Measurements from ENCODE around the gene YEATS2. TPM values are rescaled to one million over a fixed set of nuclear protein-coding genes. Genes with fewer than 3 reads are reported as not detected.

YEATS2 gene
- total RNA-seq, 1 experiment from 2014 or later, result 34.5 TPM

GRCh38 chr3:183845090-183845489 is 147.5 kb downstream of the YEATS2 start:
- Histone ChIP-seq H3K4me3 (ENCODE audit: low read depth, low read length) (no peak overlapping the region), H3K27me3 (replicated peaks; ENCODE audit: control insufficient read depth, insufficient read depth, low read length) (no peaks in the 10 kb centered on the region), H3K4me1 (peaks cover 17% of the 10 kb centered on the region), H3K36me3 (ENCODE audit: control insufficient read depth, insufficient read depth, low read length) (peaks cover 2% of the 10 kb centered on the region; the same call in 1 of the 2 replicates), H3K9me3 (no peaks in the 10 kb centered on the region)
- POLR2A ChIA-PET, result no interaction called here
- intact Hi-C loops (cut with micrococcal nuclease; ENCODE audit: unreplicated experiment), result no loop called here
- H3K27me3 Mint-ChIP-seq (ENCODE audit: insufficient read depth, unreplicated experiment), result no peaks in the 10 kb centered on the region
- CTCF ChIA-PET, result no interaction called here
- peak overlapping the region; percentile 7 for H3K4me3 Mint-ChIP-seq (ENCODE audit: unreplicated experiment)
- TF ChIP-seq, protein P1, sequence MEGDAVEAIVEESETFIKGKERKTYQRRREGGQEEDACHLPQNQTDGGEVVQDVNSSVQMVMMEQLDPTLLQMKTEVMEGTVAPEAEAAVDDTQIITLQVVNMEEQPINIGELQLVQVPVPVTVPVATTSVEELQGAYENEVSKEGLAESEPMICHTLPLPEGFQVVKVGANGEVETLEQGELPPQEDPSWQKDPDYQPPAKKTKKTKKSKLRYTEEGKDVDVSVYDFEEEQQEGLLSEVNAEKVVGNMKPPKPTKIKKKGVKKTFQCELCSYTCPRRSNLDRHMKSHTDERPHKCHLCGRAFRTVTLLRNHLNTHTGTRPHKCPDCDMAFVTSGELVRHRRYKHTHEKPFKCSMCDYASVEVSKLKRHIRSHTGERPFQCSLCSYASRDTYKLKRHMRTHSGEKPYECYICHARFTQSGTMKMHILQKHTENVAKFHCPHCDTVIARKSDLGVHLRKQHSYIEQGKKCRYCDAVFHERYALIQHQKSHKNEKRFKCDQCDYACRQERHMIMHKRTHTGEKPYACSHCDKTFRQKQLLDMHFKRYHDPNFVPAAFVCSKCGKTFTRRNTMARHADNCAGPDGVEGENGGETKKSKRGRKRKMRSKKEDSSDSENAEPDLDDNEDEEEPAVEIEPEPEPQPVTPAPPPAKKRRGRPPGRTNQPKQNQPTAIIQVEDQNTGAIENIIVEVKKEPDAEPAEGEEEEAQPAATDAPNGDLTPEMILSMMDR (IDR thresholded peaks at IDR 0.05; ENCODE audit: insufficient read depth in 1 of 2, low read depth in 1 of 2, low read length in 1 of 2, severe bottlenecking in 1 of 2, unreplicated experiment in 1 of 2), result no peak
- DNase-seq, result no peak
- no peaks in the 10 kb centered on the region for H3K9me3 Mint-ChIP-seq (ENCODE audit: unreplicated experiment)
- peaks cover 58% of the 10 kb centered on the region for H3K36me3 Mint-ChIP-seq (ENCODE audit: insufficient read depth, unreplicated experiment)
- H3K4me1 Mint-ChIP-seq (ENCODE audit: low read depth, unreplicated experiment), result peaks cover 12% of the 10 kb centered on the region
- BruUV-seq (replicated peaks), result no TSS peak
- peak overlapping the region; percentile 38 for H3K27ac Mint-ChIP-seq (ENCODE audit: unreplicated experiment)

- H3K4me1 ChIP-seq, result peaks cover 17% of the 10 kb centered on the region
- TF ChIP-seq, protein P1 (IDR thresholded peaks at IDR 0.05; ENCODE audit: insufficient read depth in 1 of 2, low read depth in 1 of 2, low read length in 1 of 2, severe bottlenecking in 1 of 2, unreplicated experiment in 1 of 2), result no peak
- no peaks in the 10 kb centered on the region for H3K27me3 ChIP-seq (replicated peaks; ENCODE audit: control insufficient read depth, insufficient read depth, low read length)
- H3K27ac Mint-ChIP-seq (ENCODE audit: unreplicated experiment), result peak overlapping the region; percentile 38
- ChIA-PET POLR2A (no interaction called here), CTCF (no interaction called here)
- intact Hi-C loops (cut with micrococcal nuclease; ENCODE audit: unreplicated experiment), result no loop called here
- no peaks in the 10 kb centered on the region for H3K27me3 Mint-ChIP-seq (ENCODE audit: insufficient read depth, unreplicated experiment)
- peaks cover 62% of the 10 kb centered on the region for H3K36me3 Mint-ChIP-seq (ENCODE audit: insufficient read depth, unreplicated experiment)
- H3K9me3 Mint-ChIP-seq (ENCODE audit: unreplicated experiment), result no peaks in the 10 kb centered on the region
- peak overlapping the region; percentile 7 for H3K4me3 Mint-ChIP-seq (ENCODE audit: unreplicated experiment)
- BruUV-seq (replicated peaks), result no TSS peak
- H3K4me1 Mint-ChIP-seq (ENCODE audit: low read depth, unreplicated experiment), result peaks cover 12% of the 10 kb centered on the region
- peaks cover 2% of the 10 kb centered on the region; the same call in 1 of the 2 replicates for H3K36me3 ChIP-seq (ENCODE audit: control insufficient read depth, insufficient read depth, low read length)
- peak in 1 of 2 experiments; percentile 15 for DNase-seq
- H3K9me3 ChIP-seq, result no peaks in the 10 kb centered on the region
- no peak overlapping the region for H3K4me3 ChIP-seq (ENCODE audit: low read depth, low read length)
Observed at GRCh38 chr3:183845608-183846288, 148.2 kb downstream of the YEATS2 start.

- no peaks in the 10 kb centered on the region for H3K9me3 ChIP-seq
- Mint-ChIP-seq H3K36me3 (ENCODE audit: insufficient read depth, unreplicated experiment) (peaks cover 59% of the 10 kb centered on the region), H3K4me1 (ENCODE audit: low read depth, unreplicated experiment) (no peaks in the 10 kb centered on the region), H3K27me3 (ENCODE audit: insufficient read depth, unreplicated experiment) (no peaks in the 10 kb centered on the region), H3K27ac (ENCODE audit: unreplicated experiment) (no peak overlapping the region), H3K9me3 (ENCODE audit: unreplicated experiment) (no peaks in the 10 kb centered on the region), H3K4me3 (ENCODE audit: unreplicated experiment) (no peak overlapping the region)
- ChIA-PET CTCF (no interaction called here), POLR2A (no interaction called here)
- intact Hi-C loops (cut with micrococcal nuclease; ENCODE audit: unreplicated experiment), result no loop called here
- no peaks in the 10 kb centered on the region for H3K4me1 ChIP-seq
- H3K4me3 ChIP-seq (ENCODE audit: low read depth, low read length), result no peak overlapping the region
- H3K36me3 ChIP-seq (ENCODE audit: control insufficient read depth, insufficient read depth, low read length), result no peaks in the 10 kb centered on the region
- no peak for DNase-seq
- TF ChIP-seq, protein P1 (IDR thresholded peaks at IDR 0.05; ENCODE audit: insufficient read depth in 1 of 2, low read depth in 1 of 2, low read length in 1 of 2, severe bottlenecking in 1 of 2, unreplicated experiment in 1 of 2), result no peak
- no peaks in the 10 kb centered on the region for H3K27me3 ChIP-seq (replicated peaks; ENCODE audit: control insufficient read depth, insufficient read depth, low read length)
- BruUV-seq (replicated peaks), result no TSS peak
Observed at GRCh38 chr3:183854318-183855035, 156.9 kb downstream of the YEATS2 start.

Data from Caco-2 (cell line).